HL-60/S4 (cell line): ENCODE measurements around the gene RTKN2.

Experiments
- in situ Hi-C: fragments of 300-500 bp; cut with MboI; formaldehyde crosslinking; loops from 2 replicates; pipeline ENCODE4 v1.14.3; 2022; ENCODE audit warnings: low sequenced_read_pairs

Gene RTKN2

DNA sequence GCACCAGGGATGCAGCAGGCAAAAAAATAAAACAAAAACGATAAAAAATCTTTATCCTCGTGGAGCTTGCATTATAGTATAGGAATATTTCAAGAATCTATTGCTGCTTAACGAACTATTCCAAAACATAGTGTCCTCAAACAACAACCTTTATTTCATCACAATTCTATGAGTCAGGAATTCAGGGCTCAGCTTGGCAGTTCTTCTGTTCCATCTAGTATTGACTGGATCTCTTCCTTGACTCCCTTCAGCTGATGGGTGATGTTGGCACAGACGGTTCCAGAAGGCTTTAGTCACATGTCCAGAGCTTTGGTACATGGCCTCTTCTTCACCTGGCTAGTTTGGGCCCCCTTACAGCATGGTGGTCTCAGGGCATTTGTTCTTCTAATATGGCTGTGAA is 88.0 kb downstream of the RTKN2 start:
- in situ Hi-C loops = no loop called here

DNA sequence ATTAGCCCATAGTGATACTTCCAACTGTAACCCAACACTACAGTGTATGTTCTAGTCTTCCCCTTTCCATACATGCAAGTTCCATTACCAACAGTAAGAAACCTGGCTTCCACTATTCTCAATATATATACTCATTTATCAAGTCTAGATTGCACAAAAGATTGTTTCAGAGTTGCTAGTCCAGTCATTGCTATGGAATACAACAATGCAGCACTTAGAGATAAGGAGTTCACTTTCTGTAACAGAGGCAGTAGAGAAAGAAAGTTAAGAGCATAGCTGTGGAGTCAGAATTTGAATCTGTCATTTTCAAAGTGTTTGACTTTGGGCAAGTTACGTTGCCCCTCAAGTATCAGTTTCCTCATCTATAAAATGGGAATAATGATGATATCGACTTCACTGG is 90.1 kb downstream of the RTKN2 start:
- in situ Hi-C loops = no loop called here

DNA sequence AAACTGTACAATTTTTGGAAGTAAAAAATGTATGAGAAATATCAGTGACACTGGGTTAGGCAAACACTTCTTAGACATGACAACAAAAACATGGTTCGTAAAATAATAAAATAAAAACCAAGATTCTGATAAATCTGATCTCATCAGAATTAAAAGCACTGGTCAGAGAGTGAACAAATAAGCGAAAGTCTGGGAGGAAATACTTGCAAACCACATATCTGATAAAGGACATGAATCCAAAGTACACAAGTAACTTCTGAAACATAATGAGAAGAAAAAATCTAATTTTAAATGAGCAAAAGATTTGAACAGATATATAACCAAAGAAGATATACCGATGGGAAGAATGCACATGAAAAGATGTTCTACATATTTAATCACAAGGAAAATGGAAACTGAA is 91.5 kb downstream of the RTKN2 start:
- in situ Hi-C loops = no loop called here

DNA sequence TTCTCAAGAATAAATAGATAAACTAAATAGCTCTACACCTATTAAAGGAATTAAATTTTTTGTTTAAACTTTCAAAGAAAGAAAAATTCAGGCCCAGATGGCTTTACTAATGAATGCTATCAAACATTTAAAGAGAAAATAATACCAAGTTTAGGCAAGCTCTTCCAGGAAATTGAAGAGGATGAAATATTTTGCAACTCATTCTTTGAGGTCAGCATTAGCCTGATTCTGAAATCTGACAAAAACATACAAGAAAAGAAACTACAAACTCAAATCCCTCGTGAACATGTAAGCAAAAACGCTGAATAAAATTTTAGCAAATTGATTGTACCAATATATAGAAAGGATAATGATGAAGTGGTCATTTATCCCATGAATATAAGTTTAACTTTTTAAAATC is 93.4 kb downstream of the RTKN2 start:
- in situ Hi-C loops = no loop called here

DNA sequence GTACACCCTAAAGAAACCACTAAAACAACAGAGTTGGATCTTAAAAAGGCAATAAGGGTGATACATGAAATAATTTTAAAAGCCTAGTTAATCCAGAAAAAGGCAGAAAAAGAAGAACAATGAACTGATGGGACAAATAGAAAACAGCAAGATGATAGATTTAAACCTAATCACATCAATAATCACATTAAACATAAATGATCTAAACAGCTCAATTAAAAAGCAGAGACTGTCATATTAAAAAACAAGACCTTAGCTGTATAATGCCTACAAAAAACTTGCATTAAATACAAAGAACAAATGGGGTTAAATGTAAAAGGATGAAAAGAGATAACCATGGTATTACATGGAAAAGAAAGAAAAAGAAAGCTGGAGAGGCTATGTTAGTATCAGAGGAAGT is 96.2 kb downstream of the RTKN2 start:
- in situ Hi-C loops = no loop called here

DNA sequence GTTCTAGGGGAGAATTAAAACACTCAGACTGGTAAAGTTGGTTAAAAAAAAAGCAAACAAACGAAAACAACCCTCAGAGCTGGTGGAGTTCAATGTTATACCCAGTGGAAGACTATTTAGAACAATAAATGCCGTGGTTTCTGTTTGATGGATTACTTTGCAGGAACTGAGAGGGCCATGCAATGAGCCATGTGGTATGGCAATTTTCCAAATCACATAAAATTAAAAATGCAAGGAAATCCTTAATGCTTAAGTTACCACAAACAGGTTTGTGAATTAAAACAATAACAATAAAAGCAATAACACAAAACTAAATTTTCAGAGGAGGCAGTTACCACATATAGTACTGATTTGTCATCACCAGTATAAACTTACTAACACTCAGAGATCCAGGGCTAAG is 96.9 kb downstream of the RTKN2 start:
- in situ Hi-C loops = no loop called here

DNA sequence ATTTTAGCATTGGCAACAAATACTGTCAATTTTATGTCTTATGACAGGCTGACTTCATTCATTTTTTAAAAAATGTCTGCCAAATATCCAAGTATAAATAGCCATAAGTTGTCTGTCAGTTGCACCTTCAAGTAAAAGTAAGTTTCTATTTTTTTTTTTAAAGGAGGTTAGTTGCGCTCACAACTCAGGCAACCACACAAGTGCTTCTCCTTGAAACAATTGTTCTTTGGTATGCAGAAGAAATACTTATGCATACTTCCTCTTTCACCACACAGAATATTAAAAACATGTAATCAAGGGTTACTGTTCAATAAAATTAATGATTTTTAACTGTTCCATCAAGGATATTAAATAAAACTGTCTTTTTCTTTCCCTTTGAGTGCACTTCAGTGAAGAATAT is 97.9 kb downstream of the RTKN2 start:
- in situ Hi-C loops = no loop called here

DNA sequence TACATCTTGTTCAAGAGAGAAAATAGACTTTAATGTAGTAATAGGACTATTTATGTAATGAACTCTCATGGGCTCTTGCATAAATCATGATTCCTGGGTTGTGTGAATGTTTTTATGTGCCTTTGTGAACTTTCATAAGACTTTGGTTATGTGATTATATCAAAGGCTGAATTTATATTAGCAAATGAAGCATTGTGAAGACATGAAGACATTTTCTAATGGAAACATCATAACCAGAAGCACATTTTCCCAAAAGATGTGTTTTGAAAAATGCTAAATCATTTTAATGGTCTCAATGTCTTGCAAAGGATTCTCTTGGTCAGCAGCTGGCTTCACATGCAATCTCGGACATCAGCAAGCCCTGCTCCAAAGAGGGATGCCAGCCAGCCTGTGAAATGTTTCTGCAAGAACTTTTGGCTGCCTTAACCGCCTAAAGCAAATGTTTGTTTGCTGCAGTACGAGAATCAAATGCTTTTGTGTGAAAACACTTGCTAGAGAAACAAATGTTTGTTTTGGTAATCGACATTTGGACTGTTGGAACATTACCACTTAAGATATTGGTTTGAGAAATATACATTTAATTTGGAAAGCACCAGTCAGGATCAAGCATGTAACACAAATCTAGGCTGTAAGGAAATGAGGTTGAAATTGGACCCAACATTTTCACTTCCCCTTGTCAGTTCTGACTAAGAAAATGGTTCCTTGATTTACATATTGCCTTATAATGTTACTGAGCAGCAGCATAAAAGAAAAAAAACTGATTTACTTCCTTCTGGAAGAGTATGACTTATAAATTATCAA is 102.1 kb downstream of the RTKN2 start:
- in situ Hi-C loops = no loop called here

DNA sequence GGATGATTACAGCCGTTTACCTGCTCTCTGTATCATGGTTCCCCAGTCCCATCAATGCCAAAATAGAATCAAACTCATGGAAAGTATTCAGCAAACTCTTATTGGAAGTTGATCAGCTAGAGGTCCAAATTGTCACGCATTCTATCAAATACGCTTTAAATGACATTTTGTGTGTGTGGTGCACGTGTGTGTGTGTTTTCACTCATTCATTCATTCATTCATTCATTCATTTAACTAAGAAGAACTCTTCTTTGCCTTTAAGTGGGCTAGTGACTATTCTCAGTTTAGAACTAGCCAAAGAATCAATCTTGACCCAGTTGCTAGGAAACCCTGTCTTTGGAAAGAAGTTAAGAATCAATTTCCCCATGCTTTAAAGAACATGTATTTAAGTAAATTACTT is 102.8 kb downstream of the RTKN2 start:
- in situ Hi-C loops = no loop called here

DNA sequence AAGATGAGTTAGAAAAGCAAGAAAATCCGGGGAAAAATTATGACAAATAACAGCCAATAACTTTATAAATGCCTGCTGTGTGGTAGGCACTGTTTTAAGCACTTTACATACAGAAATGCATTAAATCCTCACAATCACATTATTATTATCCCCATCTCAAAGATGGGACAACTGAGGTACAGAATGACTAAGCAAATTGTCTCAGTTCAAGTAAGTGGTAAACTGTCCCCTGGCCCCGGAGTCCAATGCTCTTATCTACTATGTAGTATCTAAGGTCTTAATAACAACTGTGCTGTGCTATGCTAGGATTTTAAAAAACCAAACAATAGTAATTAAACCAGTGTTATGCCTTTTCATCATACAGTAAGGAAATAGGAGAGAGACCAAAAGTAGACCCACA is 105.6 kb downstream of the RTKN2 start:
- in situ Hi-C loops = no loop called here

DNA sequence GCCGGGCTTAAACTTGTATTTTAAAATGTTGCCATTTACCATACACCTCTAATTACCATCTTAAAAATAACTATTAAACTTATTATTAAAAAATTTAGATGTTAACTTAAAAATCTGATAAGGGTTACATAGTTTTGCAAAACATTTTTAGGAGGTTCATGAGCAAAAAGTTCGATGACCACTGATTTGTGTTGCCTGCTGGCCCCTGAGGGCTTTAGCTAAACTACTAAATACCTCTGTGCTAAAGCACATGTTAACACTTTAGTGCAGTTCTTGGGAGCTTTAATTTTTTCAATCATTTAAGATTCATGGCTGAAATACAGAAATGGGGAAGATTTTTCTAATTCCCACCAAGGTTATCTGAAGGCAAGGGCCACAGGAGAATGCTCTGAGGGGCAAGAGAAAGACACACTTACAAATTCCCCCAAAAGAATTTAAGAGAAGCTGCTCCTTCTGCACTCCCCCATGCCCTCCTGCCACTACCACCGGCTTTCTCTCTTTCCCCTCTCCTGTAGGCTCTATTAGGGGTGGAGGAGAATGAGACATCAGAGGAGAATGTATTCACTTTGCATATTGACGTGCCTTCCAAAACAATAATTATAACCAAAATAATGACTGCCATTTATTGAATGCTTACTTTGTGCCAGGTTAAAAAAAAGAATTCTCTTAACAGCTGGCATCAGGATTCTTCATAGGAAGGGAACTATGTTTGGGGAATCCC is 106.2 kb downstream of the RTKN2 start:
- in situ Hi-C loops = no loop called here

DNA sequence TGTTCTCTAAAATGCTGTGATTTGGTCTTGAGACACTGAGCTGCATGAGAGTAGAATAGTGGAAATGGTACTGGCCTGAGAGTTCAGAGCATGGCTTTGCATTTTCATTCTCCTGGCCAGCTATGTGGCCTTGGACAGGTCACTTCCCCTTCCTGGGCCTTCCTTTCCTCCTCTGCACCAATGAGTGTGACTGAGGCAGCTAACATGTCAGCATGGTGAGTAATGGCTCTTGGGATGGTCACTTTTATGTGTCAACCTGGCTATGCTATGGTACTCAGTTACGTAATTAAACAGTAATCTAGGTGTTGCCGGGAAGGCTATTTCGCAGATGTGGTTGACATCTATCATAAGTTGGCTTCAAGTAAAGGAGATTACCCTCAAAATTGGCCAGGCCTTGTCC is 109.3 kb downstream of the RTKN2 start:
- in situ Hi-C loops = no loop called here

DNA sequence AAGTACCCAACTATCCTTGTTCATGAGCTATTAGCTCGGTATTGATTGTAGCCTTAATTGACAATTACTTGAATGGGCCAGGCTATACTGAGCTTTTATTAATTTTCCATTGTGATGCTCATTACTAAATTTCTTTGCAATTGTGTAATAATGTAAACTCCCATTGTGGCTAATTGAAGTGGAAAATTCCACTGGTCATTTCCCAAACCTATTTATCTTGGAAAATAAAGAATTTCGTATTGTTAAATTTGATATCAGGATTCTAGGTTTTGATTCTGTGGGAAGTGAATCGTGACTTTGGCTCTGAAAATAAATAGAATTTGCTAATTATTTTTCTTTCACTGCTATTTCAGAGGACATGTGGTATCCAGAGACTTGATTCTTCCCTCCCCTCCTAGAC is 111.0 kb downstream of the RTKN2 start:
- in situ Hi-C loops = no loop called here

DNA sequence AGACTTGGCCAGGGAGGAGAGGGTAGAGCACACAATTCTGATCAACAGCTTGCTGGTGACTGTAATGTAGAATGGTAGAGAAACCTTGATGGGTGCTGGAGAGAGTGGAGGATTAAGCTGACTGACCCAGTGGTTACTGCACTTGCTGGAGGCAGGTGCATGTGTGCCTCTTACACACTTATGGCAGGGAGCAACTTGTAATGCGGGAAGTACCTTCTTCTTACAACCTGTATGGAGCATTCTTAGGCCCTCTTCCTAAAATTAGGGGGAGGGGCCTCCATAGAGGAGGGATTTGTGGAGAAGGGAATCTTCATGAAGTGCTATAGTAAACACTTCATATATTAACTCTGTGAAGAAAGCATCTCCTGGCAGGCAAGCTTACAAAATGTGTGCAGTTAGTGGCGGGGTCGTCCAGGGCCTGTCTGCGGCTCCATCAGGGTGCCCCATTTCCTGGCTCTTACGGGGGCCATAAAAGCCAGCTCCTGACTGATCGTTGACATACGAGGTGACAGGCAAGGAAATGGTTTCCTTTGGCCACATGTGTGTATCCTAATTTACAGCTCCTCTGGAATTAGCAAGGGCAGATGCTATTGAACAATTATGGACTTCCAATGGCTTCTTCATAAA is 113.5 kb downstream of the RTKN2 start:
- in situ Hi-C loops = no loop called here

DNA sequence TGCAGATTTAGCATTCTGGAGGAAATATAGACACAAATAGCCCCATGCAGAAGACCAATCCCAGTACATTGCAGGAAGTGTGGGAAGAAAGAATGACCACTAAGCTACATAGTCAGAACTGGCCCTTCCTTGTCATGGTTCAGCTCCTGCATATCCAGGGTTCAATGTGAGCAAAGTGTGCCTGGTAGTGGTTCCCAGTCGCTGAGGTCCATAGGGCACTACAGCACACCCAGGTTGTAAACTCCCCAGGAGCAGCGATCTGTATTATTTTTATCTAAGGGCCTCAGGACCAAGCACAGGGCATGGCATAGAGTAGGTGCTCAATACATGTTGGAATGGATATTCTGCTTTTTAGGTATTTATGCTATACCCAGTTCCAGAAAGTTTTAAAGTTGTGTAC is 114.4 kb downstream of the RTKN2 start:
- in situ Hi-C loops = no loop called here

DNA sequence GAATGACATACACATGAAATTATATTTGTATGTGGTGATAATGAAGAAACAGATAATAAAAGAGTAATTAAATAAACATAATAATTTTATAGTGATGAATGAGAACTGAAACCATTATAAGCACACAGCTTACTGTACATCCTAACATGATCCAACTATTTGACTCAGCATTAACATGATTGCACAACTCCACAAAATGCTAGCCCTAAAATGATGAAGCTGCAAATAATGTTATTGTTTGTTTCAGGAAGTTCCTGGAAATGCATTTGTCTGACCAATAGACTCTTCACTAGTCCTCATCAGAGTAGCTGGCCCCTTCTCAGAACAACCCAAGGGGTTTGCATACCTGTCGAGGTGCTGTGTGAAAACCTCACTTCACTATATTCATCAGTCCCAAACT is 115.5 kb downstream of the RTKN2 start:
- in situ Hi-C loops = no loop called here

DNA sequence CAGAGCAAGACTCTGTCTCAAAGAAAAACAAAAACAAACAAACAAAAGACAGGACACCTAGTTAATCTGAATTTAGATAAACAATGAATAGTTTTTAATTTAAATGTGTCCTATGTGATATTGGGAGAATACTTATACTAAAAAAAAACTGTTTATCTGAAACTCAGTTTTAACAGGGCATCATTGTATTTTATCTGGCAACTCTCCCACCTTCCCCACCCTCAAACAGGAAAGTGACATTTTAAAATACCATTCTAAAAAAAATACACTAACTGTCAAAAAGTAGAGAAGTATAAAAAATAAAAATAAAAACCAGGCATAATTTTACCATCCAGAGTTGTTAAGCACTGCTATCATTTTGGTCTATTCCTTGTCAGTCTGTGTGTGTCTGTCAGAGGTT is 119.0 kb downstream of the RTKN2 start:
- in situ Hi-C loops = no loop called here

DNA sequence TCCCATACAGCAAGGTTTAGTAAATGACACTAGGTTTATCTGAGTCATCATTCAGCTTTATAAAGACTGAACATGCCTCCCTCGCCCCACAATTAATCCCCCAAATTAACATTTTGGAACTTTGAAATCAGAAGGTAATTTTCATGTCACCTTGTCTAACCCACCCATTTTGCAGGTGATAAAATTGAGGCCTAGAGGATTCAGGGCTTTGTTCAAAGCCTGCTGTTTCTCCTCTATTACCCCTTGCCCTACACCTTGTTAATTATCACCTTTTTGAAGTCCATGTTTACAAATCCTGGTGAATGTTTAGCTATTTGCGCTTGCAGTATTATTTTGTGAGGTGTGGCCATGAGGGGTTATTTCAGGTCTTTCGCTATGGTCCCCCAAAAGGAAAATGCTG is 120.5 kb downstream of the RTKN2 start:
- in situ Hi-C loops = no loop called here

DNA sequence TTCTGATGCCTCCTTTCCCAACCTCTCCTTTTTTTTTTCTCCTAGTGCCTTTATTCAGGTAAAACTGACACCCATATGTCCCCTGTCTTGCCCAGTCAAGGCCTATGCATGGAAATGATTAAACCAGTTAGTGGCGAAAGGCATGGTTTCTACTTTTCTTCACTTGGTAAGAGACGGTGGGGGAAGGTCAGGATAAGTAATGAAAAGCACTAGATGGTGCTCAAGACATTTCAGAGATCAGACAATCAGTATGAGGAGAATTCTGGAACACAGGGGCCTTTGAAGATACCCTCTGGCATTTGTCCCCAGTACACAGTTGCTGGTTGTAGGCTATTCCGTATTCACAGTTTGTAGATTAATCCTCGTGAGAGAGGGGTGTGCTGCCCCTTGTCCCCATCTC is 121.2 kb downstream of the RTKN2 start:
- in situ Hi-C loops = no loop called here

DNA sequence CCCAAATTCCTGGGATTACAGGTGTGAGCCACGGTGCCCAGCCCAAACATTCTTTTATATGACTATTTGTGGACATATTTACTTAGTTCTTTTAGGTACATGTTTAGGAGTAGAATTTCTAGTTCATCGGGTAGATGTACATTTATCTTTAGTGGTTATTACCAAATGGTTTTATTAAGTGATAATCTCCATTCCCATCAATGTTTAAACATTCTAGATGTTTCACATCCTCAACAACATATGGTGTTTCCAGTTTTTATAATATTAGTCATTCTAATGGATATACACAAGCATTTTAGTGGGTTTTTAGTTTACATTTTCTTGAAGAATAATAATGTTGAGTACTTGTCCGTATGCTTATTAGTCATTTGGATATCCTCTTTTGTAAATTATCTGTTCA is 131.7 kb downstream of the RTKN2 start:
- in situ Hi-C loops = no loop called here

DNA sequence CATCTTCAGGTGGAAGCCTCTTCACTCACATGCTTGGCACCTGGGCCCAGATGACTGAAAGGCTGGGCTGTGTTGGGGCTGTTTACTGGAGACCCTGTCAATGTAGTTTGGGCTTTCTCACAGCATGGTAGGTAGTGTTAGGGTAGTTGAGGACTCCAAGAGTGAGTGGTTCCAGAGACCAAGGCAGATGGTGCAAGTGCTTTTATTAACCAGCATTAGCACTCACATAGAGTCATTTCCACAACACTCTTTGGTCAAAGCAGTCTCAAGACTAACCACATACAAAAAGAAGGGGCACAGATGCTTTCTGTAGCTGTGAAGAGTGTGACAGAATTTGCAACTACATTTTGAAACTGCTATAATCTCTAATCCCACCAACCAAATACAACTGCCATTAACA is 135.0 kb downstream of the RTKN2 start:
- in situ Hi-C loops = no loop called here
